K562 (cell line): ENCODE data around the gene RPL7L1. TPM values are rescaled to one million over a fixed set of nuclear protein-coding genes. Genes with fewer than 3 reads are reported as not detected.

Experiments used
- GTF2E2 ChIP-seq: fragments of 200-800 bp; sonication (Bioruptor generic); IDR thresholded peaks from 2 replicates; pipeline ENCODE4 v1.6.1; 2016; ENCODE audit warnings: missing genetic modification characterization, missing compliant biosample characterization
- KAT7 ChIP-seq: sonication (generic); formaldehyde crosslinking; IDR thresholded peaks from 2 replicates; pipeline ENCODE4 v1.8.0; 2022; ENCODE audit warnings: missing genetic modification reagents, mild to moderate bottlenecking, borderline replicate concordance
- MITF ChIP-seq: IDR thresholded peaks from 2 replicates; pipeline ENCODE4 v1.6.1; 2014; ENCODE audit warnings: antibody characterized with exemption
- MTF1 ChIP-seq: fragments of 250-450 bp; sonication (Bioruptor Pico); IDR thresholded peaks from 2 replicates; pipeline ENCODE4 v1.9.0; 2021; ENCODE audit warnings: moderate library complexity, mild to moderate bottlenecking, inconsistent platforms, borderline replicate concordance
- POLR2AphosphoS5 ChIP-seq: IDR thresholded peaks from 2 replicates; pipeline ENCODE4 v1.6.1; 2011; ENCODE audit warnings: mild to moderate bottlenecking, low read depth, low read length, moderate library complexity; ENCODE audit not compliant: control insufficient read depth, insufficient read depth
- PTBP1 ChIP-seq: fragments of 200-400 bp; formaldehyde crosslinking; IDR thresholded peaks from 2 replicates; pipeline ENCODE4 v1.6.1; 2017; ENCODE audit warnings: low read depth, low read length
- PTRF ChIP-seq: fragments of 450-650 bp; IDR thresholded peaks from 2 replicates; pipeline ENCODE4 v1.6.1; 2016; ENCODE audit warnings: mild to moderate bottlenecking, missing genetic modification characterization, missing compliant biosample characterization
- PTTG1 ChIP-seq: fragments of 450-650 bp; IDR thresholded peaks from 2 replicates; pipeline ENCODE4 v1.6.1; 2016; ENCODE audit warnings: low read depth, mild to moderate bottlenecking, missing genetic modification characterization, missing compliant biosample characterization
- SFPQ ChIP-seq: fragments of 200-400 bp; formaldehyde crosslinking; IDR thresholded peaks from 2 replicates; pipeline ENCODE4 v1.6.1; 2017; ENCODE audit warnings: mild to moderate bottlenecking, low read depth, low read length, moderate library complexity
- SIN3A ChIP-seq, 2 experiments: fragments of 150-350 bp in 1 of 2; IDR thresholded peaks; 2 replicates each; pipeline ENCODE4 v1.6.1; 2011 to 2016; ENCODE audit warnings: borderline replicate concordance in 2 of 2, low read depth in 2 of 2, low read length in 2 of 2, mild to moderate bottlenecking in 2 of 2, moderate library complexity in 2 of 2; ENCODE audit not compliant: control insufficient read depth in 1 of 2
- ZFP36 ChIP-seq: fragments of 150-350 bp; IDR thresholded peaks from 2 replicates; pipeline ENCODE4 v1.6.1; 2018; ENCODE audit warnings: low read length, low read depth; ENCODE audit not compliant: partially characterized antibody
- ZMIZ1 ChIP-seq, 2 experiments: fragments of 150-350 bp in 1 of 2; IDR thresholded peaks; 2 replicates each; pipeline ENCODE4 v1.6.1; 2012 to 2016; ENCODE audit warnings: low read depth in 2 of 2, low read length in 2 of 2, mild to moderate bottlenecking in 1 of 2, moderate library complexity in 1 of 2
- ZNF707 ChIP-seq: fragments of 250-450 bp; sonication (Bioruptor Pico); conservative IDR thresholded peaks from 2 replicates; pipeline ENCODE4 v1.8.0; 2022; ENCODE audit warnings: inconsistent platforms, mild to moderate bottlenecking, moderate library complexity
- polyA plus RNA-seq, 8 experiments: library from polyadenylated mRNA; depleted of rRNA in 4 of 8; stranded (reverse) in 5 of 8; unstranded in 3 of 8; fragments of >200 nt; fragmentation: Nextera tagmentation in 2 of 8; fragmentation: Illumina TruSeq in 1 of 8; extraction: Ambion mirVana in 2 of 8; extraction: Trizol in 1 of 8; gene quantifications; 2 replicates each; pipeline versions ENCODE4 v1.2.1 to v1.2.3, GENCODE V29; 2011 to 2014; ENCODE audit warnings: inconsistent platforms in 1 of 8, missing spikeins in 1 of 8
- total RNA-seq, 7 experiments: library from RNA; depleted of rRNA in 6 of 7; stranded (reverse); fragments of >200 nt in 6 of 7; fragmentation: Illumina TruSeq in 2 of 7; extraction: Trizol in 2 of 7; gene quantifications; 2 replicates each; pipeline versions ENCODE4 v1.2.1 to v1.2.3, GENCODE V29; 2011 to 2021; ENCODE audit warnings: low replicate concordance in 1 of 7
- TF ChIP-seq, protein P1 (sequence below), 2 experiments: fragments of 450-650 bp in 1 of 2; IDR thresholded peaks; 2 replicates each; pipeline ENCODE4 v1.6.1; 2011 to 2017; ENCODE audit warnings: low read depth in 2 of 2, antibody characterized with exemption in 1 of 2, borderline replicate concordance in 1 of 2, low read length in 1 of 2, mild to moderate bottlenecking in 1 of 2, mixed read lengths in 1 of 2; ENCODE audit not compliant: control insufficient read depth in 1 of 2

RPL7L1 gene
- total and polyA plus RNA-seq, 9 of the 15 experiments (the other 6 are each of a cell fraction or from before 2014, with no cell fraction given), result 129 to 259 (median 164) TPM

GRCh38 chr6:42879372-42880239 lies at the start of gene RPL7L1 (continued):
- peak in 1 of 2 experiments; percentile 45; a peak in 1 of 4 replicates for TF ChIP-seq ZMIZ1 (IDR thresholded peaks at IDR 0.05; ENCODE audit: low read depth in 2 of 2, low read length in 2 of 2)
- no peak for TF ChIP-seq PTBP1
- TF ChIP-seq SFPQ, result no peak
- TF ChIP-seq POLR2AphosphoS5, result peak; percentile 89
- TF ChIP-seq ZNF707, result peak; percentile 24; the same call in 1 of the 2 replicates
- TF ChIP-seq ZFP36, result peak; percentile 26
- peak; percentile 98 for TF ChIP-seq GTF2E2 (tag)
- peak; percentile 23 to 77; a peak in 1 of 4 replicates for TF ChIP-seq SIN3A (IDR thresholded peaks at IDR 0.05; ENCODE audit: borderline replicate concordance in 2 of 2, control insufficient read depth in 1 of 2, low read depth in 2 of 2, low read length in 2 of 2)
- peak; percentile 59; the same call in 1 of the 2 replicates for TF ChIP-seq KAT7 (CRISPR knock-in tag)
- TF ChIP-seq MITF, result no peak
- TF ChIP-seq, protein P1, sequence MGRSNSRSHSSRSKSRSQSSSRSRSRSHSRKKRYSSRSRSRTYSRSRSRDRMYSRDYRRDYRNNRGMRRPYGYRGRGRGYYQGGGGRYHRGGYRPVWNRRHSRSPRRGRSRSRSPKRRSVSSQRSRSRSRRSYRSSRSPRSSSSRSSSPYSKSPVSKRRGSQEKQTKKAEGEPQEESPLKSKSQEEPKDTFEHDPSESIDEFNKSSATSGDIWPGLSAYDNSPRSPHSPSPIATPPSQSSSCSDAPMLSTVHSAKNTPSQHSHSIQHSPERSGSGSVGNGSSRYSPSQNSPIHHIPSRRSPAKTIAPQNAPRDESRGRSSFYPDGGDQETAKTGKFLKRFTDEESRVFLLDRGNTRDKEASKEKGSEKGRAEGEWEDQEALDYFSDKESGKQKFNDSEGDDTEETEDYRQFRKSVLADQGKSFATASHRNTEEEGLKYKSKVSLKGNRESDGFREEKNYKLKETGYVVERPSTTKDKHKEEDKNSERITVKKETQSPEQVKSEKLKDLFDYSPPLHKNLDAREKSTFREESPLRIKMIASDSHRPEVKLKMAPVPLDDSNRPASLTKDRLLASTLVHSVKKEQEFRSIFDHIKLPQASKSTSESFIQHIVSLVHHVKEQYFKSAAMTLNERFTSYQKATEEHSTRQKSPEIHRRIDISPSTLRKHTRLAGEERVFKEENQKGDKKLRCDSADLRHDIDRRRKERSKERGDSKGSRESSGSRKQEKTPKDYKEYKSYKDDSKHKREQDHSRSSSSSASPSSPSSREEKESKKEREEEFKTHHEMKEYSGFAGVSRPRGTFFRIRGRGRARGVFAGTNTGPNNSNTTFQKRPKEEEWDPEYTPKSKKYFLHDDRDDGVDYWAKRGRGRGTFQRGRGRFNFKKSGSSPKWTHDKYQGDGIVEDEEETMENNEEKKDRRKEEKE (IDR thresholded peaks at IDR 0.05; ENCODE audit: borderline replicate concordance in 1 of 2, control insufficient read depth in 1 of 2, low read depth in 2 of 2, low read length in 1 of 2), result 0 out of 4 replicates have a peak, but pooled peaks of 1 of the 2 experiments have one; percentile 37
- no peak for TF ChIP-seq PTRF
- no peak for TF ChIP-seq PTTG1 (tag)
- TF ChIP-seq MTF1, result no peak
